Urinary bladder (tissue), 4 donors: ENCODE measurements around the gene ZNF410. TPM values are rescaled to one million over a fixed set of nuclear protein-coding genes. Genes with fewer than 3 reads are reported as not detected.
A peak's percentile ranks its signal among the peaks of the same experiment; 100 is the strongest.
"Not testable (repeated sequence)": the region's sequence is repeated elsewhere in the genome, so short reads cannot be mapped to it uniquely, and the experiment has no call there.

Source experiments
- DNase-seq: peaks from one replicate; pipeline ENCODE4 v3.0.0-alpha.2; 2015; ENCODE audit errors: extremely low spot score
- H3K27ac ChIP-seq: one replicate; pipeline ENCODE4 v1.5.1; 2013; ENCODE audit warnings: low read depth, mild to moderate bottlenecking, moderate library complexity
- H3K36me3 ChIP-seq: one replicate; pipeline ENCODE4 v1.6.1; 2013; ENCODE audit warnings: mild to moderate bottlenecking, moderate library complexity; ENCODE audit not compliant: insufficient read depth
- H3K4me1 ChIP-seq: one replicate; pipeline ENCODE4 v1.6.1; 2013; ENCODE audit warnings: mild to moderate bottlenecking, moderate library complexity; ENCODE audit not compliant: insufficient read depth
- H3K4me3 ChIP-seq: one replicate; pipeline ENCODE4 v1.5.1; 2013; ENCODE audit warnings: low read depth, low read length
- WGBS: extraction: QIAGEN DNeasy Blood & Tissue Kit; methylation state at CpG from one replicate; pipeline ENCODE4 v1.1.7; 2013; 5-methylcytosine and 5-hydroxymethylcytosine counted together
- polyA plus RNA-seq: library from polyadenylated mRNA; stranded (reverse); fragments of 200-250 nt; gene quantifications from one replicate; pipeline ENCODE4 v1.2.3, GENCODE V29; 2013
- total RNA-seq: library from RNA; depleted of rRNA; stranded (reverse); fragments of >200 nt; gene quantifications from one replicate; pipeline ENCODE4 v1.2.3, GENCODE V29; 2014
- donor health status: healthy with polysubstance abuse.
- donor health status: healthy.

ZNF410 gene
- total RNA-seq: 75.4 TPM
- 32.9 TPM for polyA plus RNA-seq

GRCh38 chr14:73886449-73887317, at the start of gene ZNF410:
Gene ZNF410, plus strand, starts transcription at chr14:73886859. Its CDS starts 5,317 bp downstream, at chr14:73892176.
- peak within 1 kb of the TSS; percentile 91 for H3K27ac ChIP-seq
- no peaks in the 10 kb centered on the region for H3K36me3 ChIP-seq
- H3K4me1 ChIP-seq: peaks cover 1% of the 10 kb centered on the region
- peak; percentile 84 for DNase-seq
- peak within 1 kb of the TSS; percentile 72 for H3K4me3 ChIP-seq
- under 1% methylated on average over 65 of the region's 65 CpGs for WGBS

GRCh38 chr14:73838293-73839034, 48.2 kb upstream of the ZNF410 start:
- H3K27ac ChIP-seq, H3K36me3 ChIP-seq, H3K4me3 ChIP-seq, DNase-seq, H3K4me1 ChIP-seq: not testable (repeated sequence)
- WGBS: 92% methylated on average over 7 of the region's 7 CpGs

- H3K4me1 ChIP-seq: no peaks in the 10 kb centered on the region
- no peak for DNase-seq
- H3K36me3 ChIP-seq: no peaks in the 10 kb centered on the region
- H3K4me3 ChIP-seq: no peak overlapping the region
- no peak overlapping the region for H3K27ac ChIP-seq
- WGBS: 94% methylated on average over 1 of the region's 1 CpG
These were observed 44.5 kb upstream of the ZNF410 start for GRCh38 chr14:73842201-73842600.

- 77% methylated on average over 2 of the region's 2 CpGs for WGBS
- Histone ChIP-seq H3K4me3 (no peak overlapping the region), H3K36me3 (no peaks in the 10 kb centered on the region), H3K27ac (no peak overlapping the region), H3K4me1 (no peaks in the 10 kb centered on the region)
- no peak for DNase-seq
These were observed 43.8 kb upstream of the ZNF410 start for GRCh38 chr14:73842851-73843250.

- Histone ChIP-seq H3K4me3 (no peak overlapping the region), H3K27ac (no peak overlapping the region), H3K4me1 (no peaks in the 10 kb centered on the region), H3K36me3 (no peaks in the 10 kb centered on the region)
- 71% methylated on average over 2 of the region's 2 CpGs for WGBS
- no peak for DNase-seq
These were observed 43.4 kb upstream of the ZNF410 start for GRCh38 chr14:73843296-73843695.

- DNase-seq: no peak
- no peak overlapping the region for H3K4me3 ChIP-seq
- no peaks in the 10 kb centered on the region for H3K4me1 ChIP-seq
- 69% methylated on average over 4 of the region's 4 CpGs for WGBS
- no peaks in the 10 kb centered on the region for H3K36me3 ChIP-seq
- no peak overlapping the region for H3K27ac ChIP-seq
These were observed 39.7 kb upstream of the ZNF410 start for GRCh38 chr14:73846947-73847346.

- H3K27ac ChIP-seq: peak overlapping the region; percentile 58
- DNase-seq: no peak
- WGBS: 38% methylated on average over 6 of the region's 6 CpGs
These were observed 35.7 kb upstream of the ZNF410 start for GRCh38 chr14:73851000-73851399.

GRCh38 chr14:73851567-73852382, 34.9 kb upstream of the ZNF410 start, which contains the start of gene PTGR2:
Gene PTGR2, plus strand, starts transcription at chr14:73851831. Its CDS starts 7,032 bp downstream, at chr14:73858863.
- peak; percentile 92 for DNase-seq
- Histone ChIP-seq H3K4me1 (no peaks in the 10 kb centered on the region), H3K4me3 (peak within 1 kb of the TSS; percentile 47), H3K27ac (peak within 1 kb of the TSS; percentile 85), H3K36me3 (no peaks in the 10 kb centered on the region)
- under 1% methylated on average over 51 of the region's 51 CpGs for WGBS

More at GRCh38 chr14:73851000-73851399, 35.7 kb upstream of the ZNF410 start:
- Histone ChIP-seq H3K36me3 (no peaks in the 10 kb centered on the region), H3K4me1 (no peaks in the 10 kb centered on the region), H3K4me3 (peak overlapping the region; percentile 47)

- H3K27ac ChIP-seq: no peak overlapping the region
- H3K4me3 ChIP-seq: no peak overlapping the region
- no peak for DNase-seq
- H3K36me3 ChIP-seq: peaks cover 2% of the 10 kb centered on the region
- no peaks in the 10 kb centered on the region for H3K4me1 ChIP-seq
These were observed 27.5 kb upstream of the ZNF410 start for GRCh38 chr14:73859145-73859544.

GRCh38 chr14:73861073-73861472, 25.6 kb upstream of the ZNF410 start:
- Histone ChIP-seq H3K4me3 (no peak overlapping the region), H3K27ac (no peak overlapping the region), H3K36me3 (peaks cover 5% of the 10 kb centered on the region), H3K4me1 (no peaks in the 10 kb centered on the region)
- DNase-seq: no peak
- WGBS: 71% methylated on average over 5 of the region's 5 CpGs

- Histone ChIP-seq H3K36me3 (peaks cover 5% of the 10 kb centered on the region), H3K27ac (no peak overlapping the region), H3K4me3 (no peak overlapping the region), H3K4me1 (no peaks in the 10 kb centered on the region)
- WGBS: 94% methylated on average over 8 of the region's 8 CpGs
- no peak for DNase-seq
These were observed 24.2 kb upstream of the ZNF410 start for GRCh38 chr14:73862480-73862879.

GRCh38 chr14:73863209-73863608, 23.4 kb upstream of the ZNF410 start:
- WGBS: 93% methylated on average over 2 of the region's 2 CpGs

GRCh38 chr14:73865534-73866113, 21.0 kb upstream of the ZNF410 start:
- no peak overlapping the region for H3K4me3 ChIP-seq
- no peak overlapping the region for H3K27ac ChIP-seq
- no peaks in the 10 kb centered on the region for H3K4me1 ChIP-seq
- H3K36me3 ChIP-seq: peaks cover 5% of the 10 kb centered on the region
- WGBS: 93% methylated on average over 8 of the region's 8 CpGs
- no peak for DNase-seq

More at GRCh38 chr14:73863209-73863608, 23.4 kb upstream of the ZNF410 start:
- H3K4me3 ChIP-seq: no peak overlapping the region
- H3K27ac ChIP-seq: no peak overlapping the region
- H3K4me1 ChIP-seq: no peaks in the 10 kb centered on the region
- peaks cover 5% of the 10 kb centered on the region for H3K36me3 ChIP-seq
- no peak for DNase-seq
